HepG2 (cell line): ENCODE results near the gene STH. TPM values are rescaled to one million over a fixed set of nuclear protein-coding genes. Genes with fewer than 3 reads are reported as not detected.

Source experiments
- ATAC-seq: fragments of 200-7000 bp; cut with Tn5 transposase; 3 replicates; pipeline ENCODE4 v1.9.1; 2020; ENCODE audit warnings: mild to moderate bottlenecking, moderate library complexity
- BruUV-seq: library from RNA; stranded (reverse); fragments of 400-500 nt; replicated peaks from 2 replicates; lab custom pipeline; 2021; lab: Mats Ljungman, UMichigan
- CTCF ChIA-PET: fragments of 300-600 bp; formaldehyde crosslinking; extraction: SDS; loops from one replicate; lab custom pipeline; 2021; ENCODE audit warnings: low total read pairs, inconsistent platforms, low intra/inter-chr PET ratio; lab: Yijun Ruan, JAX
- POLR2A ChIA-PET: fragments of 350-600 bp; sonication (Branson Sonifier 250); formaldehyde crosslinking; loops from one replicate; lab custom pipeline; 2020; ENCODE audit warnings: antibody characterized with exemption, inconsistent platforms; lab: Yijun Ruan, JAX
- DNase-seq: peaks from one replicate; pipeline ENCODE4 v3.0.0-alpha.2; 2015; ENCODE audit warnings: low spot score
- FAIRE-seq: peaks from 3 replicates; lab custom pipeline; 2011; peaks lifted over from hg19 to GRCh38; lab: Jason Lieb, UNC
- H2AFZ ChIP-seq: one replicate; pipeline ENCODE4 v1.6.1; 2011; ENCODE audit warnings: low read length, inconsistent platforms
- H3K27ac ChIP-seq: fragments of 300-600 bp; 3 replicates; pipeline ENCODE4 v1.8.0; 2011; ENCODE audit warnings: mixed run types, mild to moderate bottlenecking, mixed read lengths, low read length, inconsistent platforms; ENCODE audit not compliant: insufficient read depth; ENCODE audit errors: extremely low read length
- H3K27me3 ChIP-seq, 2 experiments: fragments of 200-600 bp in 1 of 2; 2 replicates in 1 of 2; 3 replicates in 1 of 2; pipeline versions ENCODE4 v1.6.0 to v1.8.0; 2011; ENCODE audit warnings: low read length in 2 of 2, mild to moderate bottlenecking in 2 of 2, moderate library complexity in 2 of 2, inconsistent platforms in 1 of 2; ENCODE audit not compliant: insufficient read depth in 2 of 2, control insufficient read depth in 1 of 2
- H3K36me3 ChIP-seq, 2 experiments: fragments of 200-600 bp in 1 of 2; replicated peaks in 1 of 2; 2 replicates in 1 of 2; 3 replicates in 1 of 2; pipeline versions ENCODE4 v1.5.1 to v1.8.0; 2011; ENCODE audit warnings: low read length in 2 of 2, inconsistent platforms in 1 of 2; ENCODE audit not compliant: insufficient read depth in 2 of 2, control insufficient read depth in 1 of 2
- H3K4me1 ChIP-seq: 2 replicates; pipeline ENCODE4 v1.5.1; 2012; ENCODE audit warnings: low read length, inconsistent platforms; ENCODE audit not compliant: insufficient read depth
- H3K4me2 ChIP-seq: 2 replicates; pipeline ENCODE4 v1.6.0; 2011; ENCODE audit warnings: low read depth, low read length, inconsistent platforms
- H3K4me3 ChIP-seq, 3 experiments: fragments of 200-600 bp in 1 of 3; sonication (generic), shearing (Covaris generic) in 1 of 3; replicated peaks in 1 of 3; 2 replicates each; pipeline ENCODE4 v1.5.1; 2011 to 2016; ENCODE audit warnings: low read length in 3 of 3, inconsistent platforms in 2 of 3, low read depth in 2 of 3, mild to moderate bottlenecking in 2 of 3, control low read depth in 1 of 3, mixed read lengths in 1 of 3; ENCODE audit not compliant: insufficient read depth in 1 of 3
- H3K79me2 ChIP-seq: one replicate; pipeline ENCODE4 v1.6.1; 2011; ENCODE audit warnings: low read length, inconsistent platforms; ENCODE audit not compliant: insufficient read depth
- H3K9ac ChIP-seq: 2 replicates; pipeline ENCODE4 v1.6.0; 2011; ENCODE audit warnings: mild to moderate bottlenecking, low read depth, low read length, inconsistent platforms; ENCODE audit not compliant: insufficient read depth
- H3K9me3 ChIP-seq: 2 replicates; pipeline ENCODE4 v1.5.1; 2012; ENCODE audit warnings: mild to moderate bottlenecking, low read length
- H4K20me1 ChIP-seq: 2 replicates; pipeline ENCODE4 v1.6.0; 2011; ENCODE audit warnings: inconsistent platforms, mild to moderate bottlenecking, low read length, moderate library complexity; ENCODE audit not compliant: insufficient read depth
- AKNA ChIP-seq: sonication (generic); formaldehyde crosslinking; IDR thresholded peaks from 2 replicates; pipeline ENCODE4 v1.4.0; 2020; ENCODE audit warnings: missing genetic modification reagents, borderline replicate concordance
- ARID2 ChIP-seq: sonication (generic); formaldehyde crosslinking; IDR thresholded peaks from 2 replicates; pipeline ENCODE4 v1.8.1; 2022; ENCODE audit warnings: mild to moderate bottlenecking, missing genetic modification reagents, borderline replicate concordance
- DPF2 ChIP-seq: sonication (generic); formaldehyde crosslinking; IDR thresholded peaks from 2 replicates; pipeline ENCODE4 v1.4.0; 2020; ENCODE audit warnings: mild to moderate bottlenecking, low read depth, missing genetic modification reagents, borderline replicate concordance
- GATAD1 ChIP-seq: IDR thresholded peaks from 2 replicates; pipeline ENCODE4 v1.6.1; 2016; ENCODE audit warnings: missing genetic modification reagents, missing compliant biosample characterization
- LCORL ChIP-seq, 2 experiments: fragments of 450-650 bp in 1 of 2; sonication (generic) in 1 of 2; formaldehyde crosslinking in 1 of 2; IDR thresholded peaks; 2 replicates each; pipeline versions ENCODE4 v1.5.0 to v1.6.1; 2017 to 2020; ENCODE audit warnings: antibody characterized with exemption in 1 of 2, missing genetic modification reagents in 1 of 2
- THYN1 ChIP-seq: sonication (generic); formaldehyde crosslinking; IDR thresholded peaks from 2 replicates; pipeline ENCODE4 v1.8.1; 2023; ENCODE audit warnings: low read depth, mild to moderate bottlenecking, moderate library complexity, missing genetic modification reagents, borderline replicate concordance
- ZMYM2 ChIP-seq: sonication (generic); formaldehyde crosslinking; IDR thresholded peaks from 2 replicates; pipeline ENCODE4 v1.8.0; 2022; ENCODE audit warnings: mild to moderate bottlenecking, missing genetic modification reagents
- ZNF382 ChIP-seq: sonication (generic); formaldehyde crosslinking; IDR thresholded peaks from 2 replicates; pipeline ENCODE4 v1.5.0; 2020; ENCODE audit warnings: missing genetic modification reagents, mild to moderate bottlenecking, borderline replicate concordance
- ZNF550 ChIP-seq: sonication (generic); formaldehyde crosslinking; IDR thresholded peaks from 2 replicates; pipeline ENCODE4 v1.4.0; 2020; ENCODE audit warnings: mild to moderate bottlenecking, missing genetic modification reagents, borderline replicate concordance
- ZNF747 ChIP-seq: sonication (generic); formaldehyde crosslinking; IDR thresholded peaks from 2 replicates; pipeline ENCODE4 v1.8.1; 2023; ENCODE audit warnings: missing genetic modification reagents, mild to moderate bottlenecking, borderline replicate concordance
- WGBS: methylation state at CpG from one replicate; pipeline ENCODE4 v1.1.6; 2017; ENCODE audit warnings: low lambda C conversion rate; 5-methylcytosine and 5-hydroxymethylcytosine counted together
- in situ Hi-C: cut with HindIII; loops from 2 replicates; pipeline ENCODE4 v1.10.0; 2017; ENCODE audit warnings: low pct_unique_long_range_greater_than_20kb; ENCODE audit not compliant: extremely low pct_ligation_motif_present
- intact Hi-C: fragments of 100-400 bp; cut with micrococcal nuclease; formaldehyde crosslinking; loops from one replicate; pipeline ENCODE4 v1.10.0; 2022; ENCODE audit not compliant: unreplicated experiment
- polyA plus RNA-seq, 8 experiments: library from polyadenylated mRNA; depleted of rRNA in 3 of 8; stranded (reverse) in 7 of 8; unstranded in 1 of 8; fragments of >200 nt; fragmentation: Illumina TruSeq in 4 of 8; extraction: Trizol in 4 of 8; gene quantifications; 2 replicates each; pipeline versions ENCODE4 v1.2.1 to v1.2.3, GENCODE V29; 2011 to 2016; ENCODE audit warnings: low read depth in 4 of 8, missing spikeins in 1 of 8, mixed read lengths in 1 of 8; ENCODE audit not compliant: insufficient read depth in 1 of 8
- total RNA-seq, 5 experiments: library from RNA; depleted of rRNA; stranded (reverse); fragments of >200 nt; fragmentation: Illumina TruSeq; extraction: Trizol; gene quantifications; 2 replicates each; pipeline ENCODE4 v1.2.3, GENCODE V29; 2016; ENCODE audit warnings: low read depth in 1 of 5
- TF ChIP-seq, protein P1 (sequence below): sonication (generic); formaldehyde crosslinking; IDR thresholded peaks from 2 replicates; pipeline ENCODE4 v1.5.1; 2020; ENCODE audit warnings: missing genetic modification reagents, mild to moderate bottlenecking, borderline replicate concordance

Gene STH
- total and polyA plus RNA-seq, 2 of the 13 experiments (the other 11 are each of a cell fraction or from before 2014, with no cell fraction given), result not detected

- H3K36me3 ChIP-seq, result no peaks in the 10 kb centered on the region
- no peaks in the 10 kb centered on the region for H3K9me3 ChIP-seq
- FAIRE-seq, result no peak
- TF ChIP-seq ARID2 (CRISPR knock-in tag) (no peak), THYN1 (CRISPR knock-in tag) (no peak), GATAD1 (CRISPR knock-in tag) (no peak), ZMYM2 (CRISPR knock-in tag) (no peak), ZNF382 (no peak), ZNF550 (no peak), DPF2 (CRISPR knock-in tag) (no peak), ZNF747 (CRISPR knock-in tag) (no peak), LCORL (IDR thresholded peaks at IDR 0.05) (no peak), LCORL (CRISPR knock-in tag; IDR thresholded peaks at IDR 0.05) (no peak), AKNA (no peak)
- TF ChIP-seq, protein P1, sequence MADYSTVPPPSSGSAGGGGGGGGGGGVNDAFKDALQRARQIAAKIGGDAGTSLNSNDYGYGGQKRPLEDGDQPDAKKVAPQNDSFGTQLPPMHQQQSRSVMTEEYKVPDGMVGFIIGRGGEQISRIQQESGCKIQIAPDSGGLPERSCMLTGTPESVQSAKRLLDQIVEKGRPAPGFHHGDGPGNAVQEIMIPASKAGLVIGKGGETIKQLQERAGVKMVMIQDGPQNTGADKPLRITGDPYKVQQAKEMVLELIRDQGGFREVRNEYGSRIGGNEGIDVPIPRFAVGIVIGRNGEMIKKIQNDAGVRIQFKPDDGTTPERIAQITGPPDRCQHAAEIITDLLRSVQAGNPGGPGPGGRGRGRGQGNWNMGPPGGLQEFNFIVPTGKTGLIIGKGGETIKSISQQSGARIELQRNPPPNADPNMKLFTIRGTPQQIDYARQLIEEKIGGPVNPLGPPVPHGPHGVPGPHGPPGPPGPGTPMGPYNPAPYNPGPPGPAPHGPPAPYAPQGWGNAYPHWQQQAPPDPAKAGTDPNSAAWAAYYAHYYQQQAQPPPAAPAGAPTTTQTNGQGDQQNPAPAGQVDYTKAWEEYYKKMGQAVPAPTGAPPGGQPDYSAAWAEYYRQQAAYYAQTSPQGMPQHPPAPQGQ, result no peak
- H4K20me1 ChIP-seq, result no peaks in the 10 kb centered on the region
- H3K4me2 ChIP-seq, result no peak overlapping the region
- no peaks in the 10 kb centered on the region for H3K4me1 ChIP-seq
- intact Hi-C loops, result no loop called here
- in situ Hi-C loops, result no loop called here
- no peak overlapping the region for H3K9ac ChIP-seq
- H3K27me3 ChIP-seq, result peaks cover 0 to 2% of the 10 kb centered on the region in 2 experiments; a peak in 1 of 5 replicates
- ChIA-PET CTCF (no interaction called here), POLR2A (no interaction called here)
- no peak for DNase-seq
- no peaks in the 10 kb centered on the region for H3K79me2 ChIP-seq
- no peak overlapping the region for H3K4me3 ChIP-seq
- ATAC-seq, result no peak
- WGBS, result 57% methylated on average over 9 of the region's 9 CpGs
- H3K27ac ChIP-seq, result no peak overlapping the region
- no TSS peak for BruUV-seq
- no peak overlapping the region for H2AFZ ChIP-seq
Measured at GRCh38 chr17:45958994-45959665, 39.9 kb upstream of the STH start.
